ENCODE data around the gene ZFYVE26.

The ZFYVE26 gene

GRCh38 chr14:67816326-67817002, at the start of gene ZFYVE26:
Gene ZFYVE26 (minus strand): TSS chr14:67816590. CDS start chr14:67815963, 627 bp downstream.
- DNase-seq, result peak; percentile 88 to 99 (median 96)
- intact Hi-C loops (cut with DNase I), result no loop called here

GRCh38 chr14:67863223-67863622, 46.8 kb upstream of the ZFYVE26 start:
- DNase-seq, result no peak
- intact Hi-C loops (cut with DNase I), result no loop called here

DNA sequence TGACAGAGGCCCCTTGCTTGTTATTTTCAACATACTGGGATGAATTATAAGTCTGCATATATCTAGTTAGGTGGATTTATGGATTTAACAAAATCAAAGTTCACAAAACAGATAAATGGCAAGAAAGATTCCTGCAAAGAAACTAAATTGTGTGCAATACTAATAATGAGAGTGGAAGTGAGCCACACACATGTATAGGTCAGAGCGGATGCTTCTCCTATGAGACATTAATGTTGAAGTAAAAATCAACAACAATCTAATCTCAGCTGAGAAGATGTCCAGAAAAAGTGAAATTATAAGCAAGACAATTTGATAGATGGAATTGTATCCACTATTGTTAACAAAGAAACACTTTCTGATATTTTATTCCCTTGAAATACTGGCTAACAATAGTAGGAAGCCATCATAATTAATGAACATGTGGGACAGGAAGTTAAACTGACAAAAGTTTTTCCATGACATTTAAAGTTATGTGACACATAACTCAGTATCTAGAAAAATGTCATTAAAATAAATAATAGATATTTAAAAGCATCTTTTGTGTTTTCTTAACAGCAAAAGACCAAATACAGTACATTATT, 42.9 kb upstream of the ZFYVE26 start:
- no peak for DNase-seq
- intact Hi-C loops (cut with DNase I), result no loop called here

GRCh38 chr14:67857778-67858350, 41.5 kb upstream of the ZFYVE26 start:
- intact Hi-C loops (cut with DNase I), result no loop called here
- DNase-seq, result no peak

DNA sequence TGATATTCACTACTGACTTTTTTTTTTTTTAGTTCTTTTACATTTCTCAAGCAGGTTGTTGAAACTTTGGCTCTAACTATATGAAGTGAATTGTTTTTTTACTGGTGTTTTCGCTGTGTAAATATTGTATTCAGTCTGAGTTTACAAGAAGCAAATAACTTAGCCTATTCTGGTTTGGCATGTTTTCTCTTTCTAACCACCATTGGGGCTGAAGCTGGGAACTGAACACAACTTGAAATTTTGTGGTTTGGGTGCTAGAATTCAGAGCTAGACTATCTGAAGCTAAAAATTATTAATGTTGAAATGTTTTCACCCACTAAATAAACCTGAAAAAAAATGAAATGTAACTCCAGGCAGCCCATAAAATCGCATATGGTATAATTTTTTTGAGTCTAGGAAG, 40.4 kb upstream of the ZFYVE26 start:
- DNase-seq, result no peak
- intact Hi-C loops (cut with DNase I), result no loop called here

DNA sequence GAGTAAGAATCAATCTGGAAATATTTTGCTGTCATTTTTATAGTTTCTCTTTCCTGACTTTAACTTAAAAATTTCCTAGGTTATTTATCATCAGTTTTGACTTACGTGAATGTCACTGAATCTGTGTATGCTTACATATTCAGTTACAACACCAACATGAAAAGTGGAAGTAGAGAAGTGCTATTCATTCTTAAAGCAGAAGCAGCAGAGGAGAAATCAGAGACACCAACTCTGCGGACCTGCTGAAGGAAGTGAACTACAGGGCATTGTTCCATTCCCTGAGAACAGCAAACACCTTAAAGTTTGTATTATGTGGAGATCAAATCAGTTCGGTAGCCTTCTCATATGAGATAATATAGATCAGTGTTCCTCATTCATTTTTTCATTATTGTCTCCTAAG, 37.3 kb upstream of the ZFYVE26 start:
- no peak for DNase-seq
- intact Hi-C loops (cut with DNase I), result no loop called here

DNA sequence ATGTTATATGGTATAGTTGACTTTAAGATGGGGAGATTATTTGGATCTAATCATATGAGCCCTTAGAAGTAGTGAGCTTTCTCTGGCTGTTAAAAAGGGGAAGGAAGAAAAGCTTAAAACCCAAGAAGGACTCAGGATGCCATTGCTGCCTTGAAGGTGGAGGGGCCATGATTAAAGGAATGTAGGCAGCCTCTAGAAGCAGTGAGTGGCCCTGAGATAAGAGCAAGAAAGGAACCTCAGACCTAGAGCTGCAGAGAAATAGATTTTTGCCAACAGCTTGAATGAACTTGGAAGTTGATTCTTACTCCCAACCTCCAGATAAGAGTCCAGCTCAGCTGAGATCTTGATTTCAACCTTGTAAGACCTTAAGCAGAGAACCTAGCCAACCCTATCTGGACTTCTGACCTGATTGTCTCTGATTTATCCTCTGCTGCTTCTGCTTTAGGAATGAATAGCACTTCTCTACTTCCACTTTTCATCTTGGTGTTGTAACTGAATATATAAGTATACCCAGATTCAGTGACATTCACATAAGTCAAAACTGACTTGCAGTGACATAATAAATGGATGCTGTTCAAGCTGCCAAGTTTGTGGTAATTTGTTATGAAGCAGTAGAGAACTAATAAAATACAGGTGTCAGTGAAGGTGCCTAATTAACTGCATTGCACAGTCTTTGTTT, 36.7 kb upstream of the ZFYVE26 start:
- DNase-seq, result no peak
- intact Hi-C loops (cut with DNase I), result no loop called here

DNA sequence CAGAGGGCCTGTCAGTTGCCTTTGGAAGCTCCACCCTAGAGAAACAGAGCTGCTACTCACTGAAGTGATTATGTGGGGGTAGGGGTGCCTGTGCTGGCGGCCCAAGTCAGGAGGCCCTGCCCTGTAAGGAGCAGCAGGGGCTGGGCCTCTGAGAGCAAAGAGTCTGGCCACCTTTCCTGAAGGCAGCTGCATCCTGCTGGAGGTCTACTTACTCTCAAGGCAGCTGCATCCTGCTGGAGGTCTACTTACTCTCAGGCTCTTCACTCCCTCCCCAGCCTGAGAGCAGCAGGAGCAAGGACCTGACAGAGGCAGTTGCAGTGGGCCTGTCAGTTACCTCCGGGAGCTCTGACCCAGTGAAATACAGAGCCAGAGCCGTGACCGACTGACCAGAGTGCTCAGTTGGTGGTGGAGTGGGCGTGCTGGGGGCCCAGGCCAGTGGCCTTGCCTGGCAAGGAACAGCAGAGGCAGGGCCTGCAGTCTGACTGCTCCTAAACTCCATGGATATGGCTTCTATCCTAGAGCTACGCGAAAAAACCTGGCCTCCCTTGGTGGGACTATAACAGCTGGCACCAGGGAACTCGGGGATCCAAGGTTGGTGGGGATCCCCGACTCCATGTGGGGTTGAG, 35.5 kb upstream of the ZFYVE26 start:
- DNase-seq, result no peak
- intact Hi-C loops (cut with DNase I), result no loop called here

DNA sequence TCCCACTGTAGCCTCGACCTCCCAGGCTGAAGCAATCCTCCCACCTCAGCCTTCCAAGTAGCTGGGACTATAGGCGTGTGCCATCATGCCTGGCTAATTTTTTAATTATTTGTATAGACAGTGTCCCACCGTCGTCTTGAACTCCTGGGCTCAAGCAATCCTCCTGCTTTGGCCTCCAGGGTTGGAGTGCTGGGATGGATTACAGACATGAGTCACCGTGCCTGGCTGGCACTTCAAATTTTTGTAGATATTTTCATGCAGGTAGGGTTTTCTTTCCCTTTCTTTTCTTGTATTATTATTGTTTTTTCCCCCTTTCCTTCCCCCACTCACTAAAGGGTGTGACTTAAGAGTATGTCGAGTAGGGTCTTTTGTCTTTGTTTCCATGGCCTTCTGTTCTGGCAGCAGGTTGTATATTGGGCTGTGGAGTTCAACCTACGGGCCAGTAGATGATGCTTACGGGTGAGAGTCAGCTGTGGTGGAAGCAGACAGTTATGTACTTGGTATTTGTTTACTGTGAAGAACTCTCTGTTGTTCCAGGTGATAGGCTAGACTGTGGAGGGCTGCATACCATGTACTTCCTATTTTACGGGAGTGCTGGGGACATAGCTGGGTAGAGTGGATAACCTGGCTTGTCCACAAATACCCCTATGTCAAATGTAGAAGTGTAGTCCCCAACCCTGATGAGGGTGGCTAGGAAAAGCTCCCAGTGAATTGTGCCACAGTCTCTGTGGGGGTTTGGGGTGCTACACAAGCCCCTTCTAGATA, 33.9 kb upstream of the ZFYVE26 start:
- intact Hi-C loops (cut with DNase I), result no loop called here
- DNase-seq, result no peak

DNA sequence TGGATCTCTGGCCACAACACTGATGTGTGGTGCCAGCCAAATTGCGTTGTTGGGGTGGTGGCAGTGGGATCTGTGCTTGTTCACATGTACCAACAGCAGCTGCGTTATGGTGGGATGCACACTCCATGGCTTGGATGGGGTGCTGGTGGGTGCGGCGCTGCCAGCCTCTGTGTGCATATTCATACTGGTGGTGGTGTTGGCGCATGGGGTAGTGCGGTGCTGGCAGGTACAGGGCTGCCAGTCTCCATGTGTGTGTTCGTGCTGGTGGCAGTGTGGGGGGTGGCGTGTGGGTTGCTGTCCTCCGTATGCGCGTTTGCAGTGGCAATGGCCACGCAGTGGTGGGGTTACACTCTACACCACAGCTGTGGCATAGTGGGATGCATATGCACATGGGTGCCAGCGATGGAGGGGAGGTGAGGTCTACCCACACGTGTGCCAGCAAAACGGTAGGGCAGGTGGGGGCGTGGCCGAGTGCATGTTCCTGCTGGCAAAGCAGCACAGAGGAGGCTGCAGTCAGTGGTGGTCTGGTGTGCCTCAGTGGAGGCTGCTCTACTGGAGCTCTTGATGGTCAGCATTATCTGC, 29.7 kb upstream of the ZFYVE26 start:
- DNase-seq, result no peak
- intact Hi-C loops (cut with DNase I), result no loop called here

- peak in 10 of 42 donors; percentile 18 to 49 (median 29) for DNase-seq
- intact Hi-C loops (cut with DNase I), result loop anchor here (10.0 kb wide), 1 partner anchor 988 kb away; no protein-coding TSS in a partner anchor
Measured at GRCh38 chr14:67837011-67837624, 20.7 kb upstream of the ZFYVE26 start.

- DNase-seq, result no peak
- intact Hi-C loops (cut with DNase I), result loop anchor here (10.0 kb wide), 1 partner anchor 989 kb away; no protein-coding TSS in a partner anchor
Measured at GRCh38 chr14:67835596-67835995, 19.2 kb upstream of the ZFYVE26 start.

GRCh38 chr14:67833403-67833802, 17.0 kb upstream of the ZFYVE26 start:
- DNase-seq, result no peak
- intact Hi-C loops (cut with DNase I), result loop anchor here (10.0 kb wide), 1 partner anchor 991 kb away; no protein-coding TSS in a partner anchor

DNA sequence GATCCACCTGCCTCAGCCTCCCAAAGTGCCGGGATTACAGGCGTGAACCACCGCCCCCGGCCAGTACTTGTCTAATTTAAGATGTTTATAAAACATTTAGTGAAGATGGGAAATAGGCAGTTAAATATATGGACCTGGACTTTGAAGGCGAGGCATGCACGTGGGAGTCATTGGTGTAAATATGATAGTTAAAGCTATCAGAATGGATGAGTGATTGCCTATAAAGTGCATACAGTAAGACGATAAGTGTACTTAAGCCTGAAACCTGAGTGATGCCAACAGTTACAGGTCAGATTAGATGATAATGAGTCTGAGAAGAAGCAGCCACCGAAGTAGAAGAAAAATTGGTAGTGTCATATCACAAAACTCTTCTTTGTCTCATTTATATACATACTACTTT, 14.7 kb upstream of the ZFYVE26 start:
- intact Hi-C loops (cut with DNase I), result loop anchor here (10.0 kb wide), 1 partner anchor 994 kb away; no protein-coding TSS in a partner anchor

DNA sequence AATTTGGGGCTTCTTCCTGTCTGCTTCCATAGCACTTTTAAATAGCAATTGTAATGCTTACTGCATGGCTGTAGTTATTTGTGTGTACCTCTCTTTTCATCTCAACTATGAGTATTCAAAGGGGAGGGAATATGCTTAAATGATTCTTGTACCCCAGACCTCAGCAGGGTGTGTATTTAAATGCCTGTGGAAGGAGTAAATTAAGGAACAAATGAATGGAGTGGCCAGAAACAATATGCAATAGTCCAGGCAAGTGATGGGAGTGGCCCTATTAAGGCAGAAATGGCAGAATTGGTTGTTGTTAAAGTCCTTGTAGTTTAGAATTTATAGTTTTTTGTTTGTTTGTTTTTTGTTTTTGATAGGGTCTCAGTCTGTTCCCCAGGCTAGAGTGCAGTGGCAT, 4.7 kb upstream of the ZFYVE26 start:
- DNase-seq, result no peak
- intact Hi-C loops (cut with DNase I), result no loop called here

More for the DNA sequence above, 14.7 kb upstream of the ZFYVE26 start:
- DNase-seq, result no peak

DNA sequence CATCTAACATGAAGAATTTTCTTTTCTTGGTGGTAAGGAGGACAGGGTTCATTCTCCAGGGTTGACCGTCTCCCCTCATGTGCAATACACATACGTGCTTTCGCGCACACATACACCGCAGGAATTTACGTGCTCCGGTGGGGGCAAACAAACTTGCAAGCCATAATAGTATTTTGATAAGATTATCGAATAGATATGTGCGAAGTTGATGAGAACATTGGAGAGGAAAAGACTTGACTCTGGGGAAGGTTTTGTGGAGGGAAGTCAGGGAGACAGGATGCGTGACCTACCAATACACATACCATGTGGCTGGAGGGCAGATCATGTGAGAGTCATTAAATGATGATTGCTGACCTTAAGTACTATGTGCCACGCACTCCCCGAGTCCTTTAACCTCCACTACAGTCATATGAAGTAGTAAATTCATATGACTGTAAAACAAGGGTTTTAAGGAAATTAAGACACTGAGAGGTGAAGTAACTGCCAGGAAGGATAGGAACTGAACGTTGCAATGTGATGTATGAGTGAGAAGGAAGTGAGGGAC, 4.1 kb upstream of the ZFYVE26 start:
- no peak for DNase-seq
- intact Hi-C loops (cut with DNase I), result no loop called here

- DNase-seq, result peak; percentile 78 to 95 (median 88)
- intact Hi-C loops (cut with DNase I), result no loop called here
Measured at GRCh38 chr14:67819563-67820421, 3.4 kb upstream of the ZFYVE26 start, which contains the start of gene RAD51B. Gene RAD51B (plus strand): TSS chr14:67819779.

All from head of caudate nucleus (tissue), 42 donors.